Keratinocyte (primary cell): ENCODE results near the gene GAN. TPM values are rescaled to one million over a fixed set of nuclear protein-coding genes. Genes with fewer than 3 reads are reported as not detected.

Experiments
- DNase-seq: peaks from one replicate; pipeline ENCODE4 v3.0.0-alpha.2; 2011; ENCODE audit warnings: low read depth, missing footprints, low spot score
- FAIRE-seq: peaks from 2 replicates; lab custom pipeline; 2011; peaks lifted over from hg19 to GRCh38; lab: Jason Lieb, UNC
- H2AFZ ChIP-seq: 2 replicates; pipeline ENCODE4 v1.6.0; 2012; ENCODE audit warnings: low read length, control low read depth, inconsistent platforms; ENCODE audit not compliant: control insufficient read depth
- H3K27ac ChIP-seq: 2 replicates; pipeline ENCODE4 v1.5.1; 2011; ENCODE audit warnings: low read length; ENCODE audit not compliant: control insufficient read depth, insufficient read depth
- H3K27me3 ChIP-seq: 3 replicates; pipeline ENCODE4 v1.6.0; 2011; ENCODE audit warnings: low read length; ENCODE audit not compliant: control insufficient read depth, insufficient read depth; ENCODE audit errors: extremely low read depth
- H3K36me3 ChIP-seq, 2 experiments: 2 replicates in 1 of 2; 3 replicates in 1 of 2; pipeline ENCODE4 v1.5.1; 2011; ENCODE audit warnings: low read length in 2 of 2, mild to moderate bottlenecking in 1 of 2; ENCODE audit not compliant: control insufficient read depth in 2 of 2, insufficient read depth in 2 of 2; ENCODE audit errors: extremely low read depth in 1 of 2
- H3K4me1 ChIP-seq: 3 replicates; pipeline ENCODE4 v1.5.1; 2011; ENCODE audit warnings: low read length; ENCODE audit not compliant: control insufficient read depth, insufficient read depth; ENCODE audit errors: extremely low read depth
- H3K4me2 ChIP-seq: 3 replicates; pipeline ENCODE4 v1.6.0; 2011; ENCODE audit warnings: low read depth, low read length; ENCODE audit not compliant: control insufficient read depth, insufficient read depth; ENCODE audit errors: extremely low read depth
- H3K4me3 ChIP-seq, 3 experiments: fragments of 200-600 bp in 1 of 3; sonication (generic) in 1 of 3; 2 replicates in 2 of 3; 3 replicates in 1 of 3; pipeline ENCODE4 v1.5.1; 2011 to 2016; ENCODE audit warnings: low read length in 3 of 3, mild to moderate bottlenecking in 3 of 3, control low read depth in 2 of 3, inconsistent platforms in 1 of 3, low read depth in 1 of 3, mixed read lengths in 1 of 3, mixed run types in 1 of 3, moderate library complexity in 1 of 3; ENCODE audit not compliant: control insufficient read depth in 2 of 3, insufficient read depth in 2 of 3; ENCODE audit errors: extremely low read depth in 1 of 3
- H3K79me2 ChIP-seq: 2 replicates; pipeline ENCODE4 v1.6.0; 2012; ENCODE audit warnings: low read length; ENCODE audit not compliant: control insufficient read depth, insufficient read depth
- H3K9ac ChIP-seq: 3 replicates; pipeline ENCODE4 v1.6.0; 2011; ENCODE audit warnings: low read length; ENCODE audit not compliant: control insufficient read depth, insufficient read depth; ENCODE audit errors: extremely low read depth
- H3K9me1 ChIP-seq: 3 replicates; pipeline ENCODE4 v1.6.0; 2011; ENCODE audit warnings: low read length; ENCODE audit not compliant: control insufficient read depth, insufficient read depth; ENCODE audit errors: extremely low read depth
- H3K9me3 ChIP-seq: 2 replicates; pipeline ENCODE4 v1.5.1; 2012; ENCODE audit warnings: low read depth, low read length; ENCODE audit not compliant: control insufficient read depth
- H4K20me1 ChIP-seq: 3 replicates; pipeline ENCODE4 v1.6.0; 2011; ENCODE audit warnings: low read length; ENCODE audit not compliant: control insufficient read depth, insufficient read depth; ENCODE audit errors: extremely low read depth
- CTCF ChIP-seq, 3 experiments: IDR thresholded peaks in 1 of 3; conservative IDR thresholded peaks in 1 of 3; optimal IDR thresholded peaks in 1 of 3; 2 replicates in 2 of 3; 3 replicates in 1 of 3; pipeline versions ENCODE3 to v1.5.1; 2011; ENCODE audit warnings: low read length in 3 of 3, mild to moderate bottlenecking in 3 of 3, moderate library complexity in 2 of 3, control low read depth in 1 of 3, inconsistent platforms in 1 of 3; ENCODE audit not compliant: insufficient read depth in 2 of 3; ENCODE audit errors: extremely low read depth in 1 of 3
- EZH2 ChIP-seq: IDR thresholded peaks from one replicate; pipeline ENCODE4 v1.6.1; 2012; ENCODE audit warnings: inconsistent platforms, mild to moderate bottlenecking, low read length, moderate library complexity
- dilution Hi-C: fragments of 300-500 bp; cut with MboI; formaldehyde crosslinking; loops from one replicate; pipeline ENCODE4 v1.7.0; 2020; ENCODE audit warnings: low sequenced_read_pairs; ENCODE audit not compliant: extremely low pct_ligation_motif_present
- polyA plus RNA-seq, 5 experiments: library from polyadenylated mRNA; depleted of rRNA in 3 of 5; stranded (reverse) in 3 of 5; stranded (forward) in 1 of 5; unstranded in 1 of 5; fragments of >200 nt; gene quantifications; 1 replicate in 1 of 5; 2 replicates in 3 of 5; 3 replicates in 1 of 5; pipeline versions ENCODE4 v1.2.1 to v1.2.3, GENCODE V29; 2011 to 2012; ENCODE audit warnings: missing spikeins in 2 of 5, low read depth in 1 of 5, low replicate concordance in 1 of 5

GAN gene
- polyA plus RNA-seq, 1 donor (not counting 4 experiments of a cell fraction or from before 2014, with no cell fraction given), result 6.5 TPM

GRCh38 chr16:81293909-81294802 is 20.6 kb upstream of the GAN start:
- FAIRE-seq, result no peak
- Histone ChIP-seq H3K27me3 (no peaks in the 10 kb centered on the region), H3K27ac (no peak overlapping the region), H3K9me1 (no peaks in the 10 kb centered on the region), H3K4me1 (no peaks in the 10 kb centered on the region), H3K36me3 (no peaks in the 10 kb centered on the region), H2AFZ (no peak overlapping the region), H3K79me2 (no peaks in the 10 kb centered on the region), H3K4me2 (no peak overlapping the region), H3K4me3 (no peak overlapping the region), H3K9me3 (no peaks in the 10 kb centered on the region), H3K9ac (no peak overlapping the region), H4K20me1 (no peaks in the 10 kb centered on the region)
- dilution Hi-C loops, result no loop called here
- TF ChIP-seq EZH2 (no peak), CTCF (optimal IDR thresholded peaks at IDR 0.05 in 1 of 3, IDR thresholded peaks at IDR 0.05 in 1 of 3, conservative IDR thresholded peaks at IDR 0.05 in 1 of 3; ENCODE audit: extremely low read depth in 1 of 3, insufficient read depth in 2 of 3, low read length in 3 of 3) (no peak)
- DNase-seq, result no peak

DNA sequence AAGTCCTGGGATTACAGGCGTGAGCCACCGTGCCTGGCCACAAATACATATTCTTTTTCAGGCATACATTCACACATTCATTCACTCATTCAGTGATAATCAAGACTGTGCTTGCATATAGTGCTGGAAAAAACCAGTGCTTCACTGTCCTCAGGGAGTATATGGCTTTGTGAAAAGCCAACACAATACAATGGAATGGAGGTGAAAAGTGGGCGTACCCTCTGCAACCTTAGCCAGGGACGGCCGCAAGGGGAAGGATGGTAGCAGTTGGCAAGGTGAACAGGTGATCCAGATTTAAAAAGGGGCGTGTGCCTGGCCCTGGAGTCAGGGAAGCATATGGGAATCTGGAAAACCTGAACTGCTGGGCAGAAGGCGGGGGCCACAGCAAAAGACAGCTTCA is 18.1 kb upstream of the GAN start:
- Histone ChIP-seq H3K9me1 (no peaks in the 10 kb centered on the region), H2AFZ (no peak overlapping the region)
- no peak for FAIRE-seq

More for the DNA sequence above, 18.1 kb upstream of the GAN start:
- Histone ChIP-seq H3K27me3 (no peaks in the 10 kb centered on the region), H3K79me2 (no peaks in the 10 kb centered on the region), H4K20me1 (no peaks in the 10 kb centered on the region), H3K9me3 (no peaks in the 10 kb centered on the region), H3K27ac (no peak overlapping the region), H3K9ac (no peak overlapping the region), H3K4me2 (no peak overlapping the region), H3K4me1 (no peaks in the 10 kb centered on the region), H3K4me3 (no peak overlapping the region), H3K36me3 (no peaks in the 10 kb centered on the region)
- dilution Hi-C loops, result no loop called here
- DNase-seq, result no peak
- no peak for TF ChIP-seq EZH2
- TF ChIP-seq CTCF (optimal IDR thresholded peaks at IDR 0.05 in 1 of 3, IDR thresholded peaks at IDR 0.05 in 1 of 3, conservative IDR thresholded peaks at IDR 0.05 in 1 of 3; ENCODE audit: extremely low read depth in 1 of 3, insufficient read depth in 2 of 3, low read length in 3 of 3), result peak in 1 of 3 experiments; percentile 4
